Neuronal stem cell (in vitro differentiated cells): ENCODE data around the gene PLD1.

Experiments used
- DNase-seq: peaks from one replicate; pipeline ENCODE4 v3.0.0-alpha.2; 2013; ENCODE audit warnings: low spot score
- H2AFZ ChIP-seq: one replicate; pipeline ENCODE4 v1.6.1; 2013; ENCODE audit warnings: mild to moderate bottlenecking, low read length, inconsistent platforms
- H2AK5ac ChIP-seq: 2 replicates; pipeline ENCODE4 v1.6.1; 2013; ENCODE audit warnings: low read depth, mild to moderate bottlenecking, inconsistent platforms, low read length, moderate library complexity, mixed read lengths
- H2BK120ac ChIP-seq: 2 replicates; pipeline ENCODE4 v1.6.1; 2013; ENCODE audit warnings: low read depth, mild to moderate bottlenecking, inconsistent platforms, low read length, moderate library complexity, mixed read lengths
- H2BK12ac ChIP-seq: one replicate; pipeline ENCODE4 v1.6.1; 2013; ENCODE audit warnings: low read length, inconsistent platforms
- H2BK15ac ChIP-seq: 2 replicates; pipeline ENCODE4 v1.6.1; 2013; ENCODE audit warnings: mild to moderate bottlenecking, low read length, inconsistent platforms, mixed read lengths
- H2BK5ac ChIP-seq: one replicate; pipeline ENCODE4 v1.6.1; 2013; ENCODE audit warnings: inconsistent platforms, mild to moderate bottlenecking, low read length, moderate library complexity
- H3K14ac ChIP-seq: one replicate; pipeline ENCODE4 v1.6.1; 2013; ENCODE audit warnings: low read length, inconsistent platforms
- H3K18ac ChIP-seq: 2 replicates; pipeline ENCODE4 v1.6.1; 2013; ENCODE audit warnings: low read length, inconsistent platforms
- H3K23ac ChIP-seq: 2 replicates; pipeline ENCODE4 v1.6.1; 2013; ENCODE audit warnings: low read depth, mild to moderate bottlenecking, mixed read lengths, low read length, inconsistent platforms; ENCODE audit not compliant: poor library complexity
- H3K27ac ChIP-seq: replicated peaks from 3 replicates; pipeline ENCODE4 v1.5.1; 2013; ENCODE audit warnings: low read length, inconsistent platforms
- H3K27me3 ChIP-seq, 3 experiments: 2 replicates each; pipeline ENCODE4 v1.6.1; 2013; ENCODE audit warnings: low read length in 3 of 3, mild to moderate bottlenecking in 2 of 3, inconsistent platforms in 1 of 3, low read depth in 1 of 3, mixed read lengths in 1 of 3, moderate library complexity in 1 of 3; ENCODE audit not compliant: control insufficient read depth in 3 of 3, insufficient read depth in 3 of 3
- H3K36me3 ChIP-seq, 2 donors: replicated peaks in 1 of 2; 2 replicates each; pipeline ENCODE4 v1.6.1; 2013; ENCODE audit warnings: low read length in 2 of 2; ENCODE audit not compliant: control insufficient read depth in 2 of 2, insufficient read depth in 2 of 2
- H3K4ac ChIP-seq: 2 replicates; pipeline ENCODE4 v1.6.1; 2013; ENCODE audit warnings: inconsistent platforms, mild to moderate bottlenecking, low read length, moderate library complexity
- H3K4me1 ChIP-seq, 2 donors: 1 replicate in 1 of 2; 2 replicates in 1 of 2; pipeline ENCODE4 v1.6.1; 2013; ENCODE audit warnings: low read length in 2 of 2, low read depth in 1 of 2; ENCODE audit not compliant: control insufficient read depth in 2 of 2, insufficient read depth in 1 of 2
- H3K4me2 ChIP-seq: one replicate; pipeline ENCODE4 v1.6.1; 2013; ENCODE audit warnings: mild to moderate bottlenecking, low read length, inconsistent platforms; ENCODE audit not compliant: insufficient read depth, poor library complexity, severe bottlenecking
- H3K4me3 ChIP-seq, 2 donors: 2 replicates each; pipeline ENCODE4 v1.5.1; 2013; ENCODE audit warnings: low read length in 2 of 2, mild to moderate bottlenecking in 2 of 2, inconsistent platforms in 1 of 2, moderate library complexity in 1 of 2
- H3K79me1 ChIP-seq: one replicate; pipeline ENCODE4 v1.6.1; 2013; ENCODE audit warnings: low read depth, mild to moderate bottlenecking, inconsistent platforms, low read length, moderate library complexity
- H3K9ac ChIP-seq: one replicate; pipeline ENCODE4 v1.6.1; 2013; ENCODE audit warnings: mild to moderate bottlenecking, low read depth, low read length, inconsistent platforms; ENCODE audit not compliant: poor library complexity
- H3K9me3 ChIP-seq, 2 donors: replicated peaks in 1 of 2; 2 replicates each; pipeline versions ENCODE3 to v1.6.1; 2013; ENCODE audit warnings: low read length in 2 of 2, mild to moderate bottlenecking in 2 of 2, inconsistent platforms in 1 of 2, low read depth in 1 of 2, mixed read lengths in 1 of 2, moderate library complexity in 1 of 2; ENCODE audit not compliant: control insufficient read depth in 2 of 2, insufficient read depth in 1 of 2
- H4K8ac ChIP-seq: one replicate; pipeline ENCODE4 v1.6.1; 2013; ENCODE audit warnings: low read depth, mild to moderate bottlenecking, inconsistent platforms, low read length, moderate library complexity
- H4K91ac ChIP-seq: one replicate; pipeline ENCODE4 v1.6.1; 2013; ENCODE audit warnings: low read length, low read depth, mild to moderate bottlenecking, inconsistent platforms; ENCODE audit not compliant: poor library complexity
- WGBS, 2 donors: extraction: QIAGEN DNeasy Blood & Tissue Kit; methylation state at CpG; one replicate each; pipeline ENCODE4 v1.1.7; 2013; ENCODE audit warnings: missing lambda C conversion rate in 2 of 2, mixed read lengths in 1 of 2; ENCODE audit not compliant: insufficient read length in 2 of 2, insufficient replicate concordance in 1 of 2; ENCODE audit errors: extremely low coverage in 2 of 2; 5-methylcytosine and 5-hydroxymethylcytosine counted together

The PLD1 gene

GRCh38 chr3:171553086-171553485 lies 257.2 kb downstream of the PLD1 start:
- Histone ChIP-seq H2BK15ac (no peak overlapping the region), H2BK120ac (no peak overlapping the region), H3K23ac (no peak overlapping the region), H3K27ac (no peak overlapping the region), H3K4me1 (peaks cover 4 to 23% of the 10 kb centered on the region in 2 donors), H4K91ac (no peak overlapping the region), H3K14ac (no peak overlapping the region), H3K4me3 (no peak overlapping the region), H2BK5ac (no peak overlapping the region), H3K79me1 (no peaks in the 10 kb centered on the region), H2BK12ac (no peak overlapping the region), H3K27me3 (no peaks in the 10 kb centered on the region), H3K18ac (no peak overlapping the region), H3K36me3 (no peaks in the 10 kb centered on the region), H3K4ac (no peak overlapping the region), H3K4me2 (no peak overlapping the region), H4K8ac (no peak overlapping the region), H3K9ac (no peak overlapping the region), H3K9me3 (no peaks in the 10 kb centered on the region), H2AFZ (no peak overlapping the region), H2AK5ac (no peak overlapping the region)
- no peak for DNase-seq
- WGBS, 2 donors = no CpG with 5 or more reads among the region's 2 CpGs

GRCh38 chr3:171552531-171552930 lies 257.8 kb downstream of the PLD1 start:
- Histone ChIP-seq H3K79me1 (no peaks in the 10 kb centered on the region), H2AFZ (no peak overlapping the region), H3K4me3 (no peak overlapping the region), H2BK15ac (no peak overlapping the region), H3K9ac (no peak overlapping the region), H3K4me2 (no peak overlapping the region), H3K18ac (no peak overlapping the region), H3K36me3 (no peaks in the 10 kb centered on the region), H4K91ac (no peak overlapping the region), H2BK5ac (no peak overlapping the region), H3K4me1 (peaks cover 4 to 21% of the 10 kb centered on the region in 2 donors), H3K14ac (no peak overlapping the region), H2AK5ac (no peak overlapping the region), H3K27me3 (no peaks in the 10 kb centered on the region), H3K4ac (no peak overlapping the region), H4K8ac (no peak overlapping the region), H3K23ac (no peak overlapping the region), H3K9me3 (no peaks in the 10 kb centered on the region), H3K27ac (no peak overlapping the region), H2BK12ac (no peak overlapping the region), H2BK120ac (no peak overlapping the region)
- WGBS, 2 donors = no CpG with 5 or more reads among the region's 1 CpG
- no peak for DNase-seq

- Histone ChIP-seq H3K79me1 (no peaks in the 10 kb centered on the region), H2BK15ac (no peak overlapping the region), H3K4me1 (peaks cover 4 to 14% of the 10 kb centered on the region in 2 donors), H3K4me3 (no peak overlapping the region), H4K91ac (no peak overlapping the region), H3K36me3 (no peaks in the 10 kb centered on the region), H3K27me3 (no peaks in the 10 kb centered on the region), H3K27ac (no peak overlapping the region), H2AK5ac (no peak overlapping the region), H2BK5ac (no peak overlapping the region), H3K14ac (no peak overlapping the region), H3K9ac (no peak overlapping the region), H2AFZ (no peak overlapping the region), H3K4ac (no peak overlapping the region), H3K18ac (no peak overlapping the region), H2BK120ac (no peak overlapping the region), H3K4me2 (no peak overlapping the region), H3K9me3 (no peaks in the 10 kb centered on the region), H3K23ac (no peak overlapping the region), H2BK12ac (no peak overlapping the region), H4K8ac (no peak overlapping the region)
- DNase-seq = no peak
- no CpG with 5 or more reads among the region's 1 CpG for WGBS, 2 donors
Measured at GRCh38 chr3:171551296-171551695, 259.0 kb downstream of the PLD1 start.
